Suprapubic skin (tissue), 3 donors: ENCODE measurements around the gene NCSTN.

Source experiments
- EP300 ChIP-seq: sonication (generic); formaldehyde crosslinking; IDR thresholded peaks from one replicate; pipeline ENCODE4 v1.6.1; 2017; ENCODE audit warnings: antibody characterized with exemption
- POLR2A ChIP-seq, 2 donors: fragments of 450-650 bp; IDR thresholded peaks; one replicate each; pipeline ENCODE4 v1.6.1; 2017; ENCODE audit warnings: antibody characterized with exemption in 2 of 2, mild to moderate bottlenecking in 2 of 2, moderate library complexity in 2 of 2
- TF ChIP-seq, protein P1 (sequence below), 2 donors: fragments of 200-600 bp in 1 of 2; fragments of 450-650 bp in 1 of 2; sonication (generic) in 1 of 2; IDR thresholded peaks; one replicate each; pipeline ENCODE4 v1.5.1; 2016 to 2019; ENCODE audit warnings: antibody characterized with exemption in 2 of 2, mild to moderate bottlenecking in 1 of 2, moderate library complexity in 1 of 2

DNA sequence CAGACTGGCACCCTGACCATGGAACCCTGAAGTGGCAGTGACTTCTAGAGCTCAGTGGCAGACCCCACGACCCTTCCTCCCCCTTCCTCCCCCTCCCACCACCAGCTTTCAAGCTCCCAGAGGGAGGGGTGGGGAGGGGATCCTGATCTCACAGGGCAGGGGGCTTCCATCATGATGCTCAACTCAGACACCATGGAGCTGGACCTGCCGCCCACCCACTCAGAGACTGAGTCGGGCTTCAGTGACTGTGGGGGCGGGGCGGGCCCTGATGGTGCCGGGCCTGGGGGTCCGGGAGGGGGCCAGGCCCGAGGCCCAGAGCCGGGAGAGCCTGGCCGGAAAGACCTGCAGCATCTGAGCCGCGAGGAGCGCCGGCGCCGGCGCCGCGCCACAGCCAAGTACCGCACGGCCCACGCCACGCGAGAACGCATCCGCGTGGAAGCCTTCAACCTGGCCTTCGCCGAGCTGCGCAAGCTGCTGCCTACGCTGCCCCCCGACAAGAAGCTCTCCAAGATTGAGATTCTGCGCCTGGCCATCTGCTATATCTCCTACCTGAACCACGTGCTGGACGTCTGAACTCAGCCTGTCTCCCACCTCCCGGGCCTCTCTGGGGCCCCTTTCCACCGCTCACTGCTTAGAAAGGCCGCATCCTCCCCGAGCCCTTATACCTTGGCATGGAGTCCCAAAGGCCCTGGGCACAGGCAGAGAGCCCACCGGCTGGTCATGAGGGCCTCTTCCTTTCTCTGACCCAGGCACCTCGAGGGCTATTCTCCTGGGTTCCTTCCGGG lies 27.6 kb downstream of the NCSTN start:
- TF ChIP-seq, protein P1, sequence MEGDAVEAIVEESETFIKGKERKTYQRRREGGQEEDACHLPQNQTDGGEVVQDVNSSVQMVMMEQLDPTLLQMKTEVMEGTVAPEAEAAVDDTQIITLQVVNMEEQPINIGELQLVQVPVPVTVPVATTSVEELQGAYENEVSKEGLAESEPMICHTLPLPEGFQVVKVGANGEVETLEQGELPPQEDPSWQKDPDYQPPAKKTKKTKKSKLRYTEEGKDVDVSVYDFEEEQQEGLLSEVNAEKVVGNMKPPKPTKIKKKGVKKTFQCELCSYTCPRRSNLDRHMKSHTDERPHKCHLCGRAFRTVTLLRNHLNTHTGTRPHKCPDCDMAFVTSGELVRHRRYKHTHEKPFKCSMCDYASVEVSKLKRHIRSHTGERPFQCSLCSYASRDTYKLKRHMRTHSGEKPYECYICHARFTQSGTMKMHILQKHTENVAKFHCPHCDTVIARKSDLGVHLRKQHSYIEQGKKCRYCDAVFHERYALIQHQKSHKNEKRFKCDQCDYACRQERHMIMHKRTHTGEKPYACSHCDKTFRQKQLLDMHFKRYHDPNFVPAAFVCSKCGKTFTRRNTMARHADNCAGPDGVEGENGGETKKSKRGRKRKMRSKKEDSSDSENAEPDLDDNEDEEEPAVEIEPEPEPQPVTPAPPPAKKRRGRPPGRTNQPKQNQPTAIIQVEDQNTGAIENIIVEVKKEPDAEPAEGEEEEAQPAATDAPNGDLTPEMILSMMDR (IDR thresholded peaks at IDR 0.05), result no peak
- no peak for TF ChIP-seq POLR2A (IDR thresholded peaks at IDR 0.05)
- no peak for TF ChIP-seq EP300
